ENCODE results near the gene GGPS1. TPM values are rescaled to one million over a fixed set of nuclear protein-coding genes. Genes with fewer than 3 reads are reported as not detected.
"Not testable (repeated sequence)": the region's sequence is repeated elsewhere in the genome, so short reads cannot be mapped to it uniquely, and the experiment has no call there.

GGPS1 gene
- total and polyA plus RNA-seq, 3 experiments from 2014 or later: 26.3 to 63.0 (median 29.0) TPM

GRCh38 chr1:235309206-235309605 lies 19.2 kb upstream of the GGPS1 start:
- CTCF ChIA-PET: not testable (repeated sequence)

GRCh38 chr1:235313262-235313661 lies 15.1 kb upstream of the GGPS1 start:
- POLR2A ChIA-PET: interaction anchor here (1.3 kb wide), 2 partner anchors 11 to 20 kb away, joined by 3 read pairs; no protein-coding TSS in a partner anchor
- H3K27ac ChIP-seq (ENCODE audit: low read depth, low read length): no peak overlapping the region

More at GRCh38 chr1:235309206-235309605, 19.2 kb upstream of the GGPS1 start:
- DNase-seq; H3K27ac Mint-ChIP-seq; H3K27me3 ChIP-seq (ENCODE audit: insufficient read depth, low read length, poor library complexity, severe bottlenecking); H3K36me3 ChIP-seq (ENCODE audit: insufficient read depth, low read length); H3K27me3 Mint-ChIP-seq; H3K27ac ChIP-seq (ENCODE audit: low read depth, low read length); POLR2A ChIA-PET; H3K4me3 ChIP-seq (ENCODE audit: low read length); H3K9me3 Mint-ChIP-seq; H3K9me3 ChIP-seq (ENCODE audit: low read length); H3K4me3 Mint-ChIP-seq: not testable (repeated sequence)
- H3K4me1 ChIP-seq (ENCODE audit: insufficient read depth, low read length): peaks cover 59% of the 10 kb centered on the region
- Mint-ChIP-seq H3K4me1 (peaks cover 61 to 78% (median 77%) of the 10 kb centered on the region in 3 donors), H3K36me3 (peaks cover 0 to 19% (median 0%) of the 10 kb centered on the region in 3 donors)

GRCh38 chr1:235313931-235314678 lies 14.3 kb upstream of the GGPS1 start:
- H3K4me3 Mint-ChIP-seq: peak overlapping the region in 6 of 7 donors; percentile 25 to 71 (median 48)
- POLR2A ChIA-PET: interaction anchor here (1.3 kb wide), 1 partner anchor 21 kb away, joined by 3 read pairs; no protein-coding TSS in a partner anchor
- peaks cover 0 to 34% (median 9%) of the 10 kb centered on the region in 3 donors for H3K36me3 Mint-ChIP-seq
- CTCF ChIA-PET: no interaction called here
- no peak overlapping the region for H3K27ac ChIP-seq (ENCODE audit: low read depth, low read length)
- H3K9me3 Mint-ChIP-seq: no peaks in the 10 kb centered on the region
- H3K4me1 Mint-ChIP-seq: peaks cover 61 to 81% (median 78%) of the 10 kb centered on the region in 3 donors
- H3K27me3 Mint-ChIP-seq: no peaks in the 10 kb centered on the region
- peak overlapping the region in 6 of 8 donors; percentile 28 to 73 (median 54) for H3K27ac Mint-ChIP-seq
- H3K4me3 ChIP-seq (ENCODE audit: low read length): no peak overlapping the region
- H3K9me3 ChIP-seq (ENCODE audit: low read length): no peaks in the 10 kb centered on the region
- H3K27me3 ChIP-seq (ENCODE audit: insufficient read depth, low read length, poor library complexity, severe bottlenecking): no peaks in the 10 kb centered on the region
- H3K4me1 ChIP-seq (ENCODE audit: insufficient read depth, low read length): peaks cover 65% of the 10 kb centered on the region
- no peaks in the 10 kb centered on the region for H3K36me3 ChIP-seq (ENCODE audit: insufficient read depth, low read length)
- no peak for DNase-seq

More at GRCh38 chr1:235313262-235313661, 15.1 kb upstream of the GGPS1 start:
- Histone ChIP-seq H3K27me3 (ENCODE audit: insufficient read depth, low read length, poor library complexity, severe bottlenecking) (no peaks in the 10 kb centered on the region), H3K4me1 (ENCODE audit: insufficient read depth, low read length) (peaks cover 57% of the 10 kb centered on the region), H3K4me3 (ENCODE audit: low read length) (no peak overlapping the region), H3K36me3 (ENCODE audit: insufficient read depth, low read length) (no peaks in the 10 kb centered on the region), H3K9me3 (ENCODE audit: low read length) (no peaks in the 10 kb centered on the region)
- Mint-ChIP-seq H3K36me3 (peaks cover 0 to 26% (median under 1%) of the 10 kb centered on the region in 3 donors), H3K4me1 (peaks cover 53 to 73% (median 70%) of the 10 kb centered on the region in 3 donors), H3K9me3 (no peaks in the 10 kb centered on the region), H3K27me3 (no peaks in the 10 kb centered on the region), H3K4me3 (peak overlapping the region; percentile 14 to 71 (median 46)), H3K27ac (peak overlapping the region; percentile 4 to 77 (median 32))
- DNase-seq: no peak
- CTCF ChIA-PET: no interaction called here

- ChIA-PET POLR2A (interaction anchor here (1.1 kb wide), 1 partner anchor 54 kb away, joined by 3 read pairs; no protein-coding TSS in a partner anchor), CTCF (no interaction called here)
- H3K27me3 Mint-ChIP-seq: no peaks in the 10 kb centered on the region
- peak overlapping the region in 6 of 7 donors; percentile 11 to 67 (median 24) for H3K4me3 Mint-ChIP-seq
- Histone ChIP-seq H3K27ac (ENCODE audit: low read depth, low read length) (no peak overlapping the region), H3K36me3 (ENCODE audit: insufficient read depth, low read length) (no peaks in the 10 kb centered on the region), H3K27me3 (ENCODE audit: insufficient read depth, low read length, poor library complexity, severe bottlenecking) (no peaks in the 10 kb centered on the region), H3K4me1 (ENCODE audit: insufficient read depth, low read length) (peaks cover 67% of the 10 kb centered on the region), H3K4me3 (ENCODE audit: low read length) (no peak overlapping the region), H3K9me3 (ENCODE audit: low read length) (no peaks in the 10 kb centered on the region)
- no peaks in the 10 kb centered on the region for H3K9me3 Mint-ChIP-seq
- DNase-seq: no peak
- peak overlapping the region in 4 of 8 donors; percentile 23 to 72 (median 32) for H3K27ac Mint-ChIP-seq
- peaks cover 68 to 87% (median 82%) of the 10 kb centered on the region in 3 donors for H3K4me1 Mint-ChIP-seq
- peaks cover under 1 to 39% (median 9%) of the 10 kb centered on the region in 3 donors for H3K36me3 Mint-ChIP-seq
These were observed 13.2 kb upstream of the GGPS1 start for GRCh38 chr1:235315173-235315572.

- Histone ChIP-seq H3K27ac (ENCODE audit: low read depth, low read length) (no peak overlapping the region), H3K36me3 (ENCODE audit: insufficient read depth, low read length) (no peaks in the 10 kb centered on the region), H3K27me3 (ENCODE audit: insufficient read depth, low read length, poor library complexity, severe bottlenecking) (no peaks in the 10 kb centered on the region), H3K4me1 (ENCODE audit: insufficient read depth, low read length) (peaks cover 67% of the 10 kb centered on the region), H3K9me3 (ENCODE audit: low read length) (no peaks in the 10 kb centered on the region), H3K4me3 (ENCODE audit: low read length) (no peak overlapping the region)
- CTCF ChIA-PET: no interaction called here
- H3K36me3 Mint-ChIP-seq: peaks cover 6 to 41% (median 13%) of the 10 kb centered on the region in 3 donors
- H3K27ac Mint-ChIP-seq: no peak overlapping the region
- DNase-seq: no peak
- H3K4me3 Mint-ChIP-seq: no peak overlapping the region
- POLR2A ChIA-PET: interaction anchor here (1.1 kb wide), 1 partner anchor 55 kb away, joined by 3 read pairs; no protein-coding TSS in a partner anchor
- no peaks in the 10 kb centered on the region for H3K27me3 Mint-ChIP-seq
- no peaks in the 10 kb centered on the region for H3K9me3 Mint-ChIP-seq
- peaks cover 70 to 87% (median 82%) of the 10 kb centered on the region in 3 donors for H3K4me1 Mint-ChIP-seq
These were observed 12.6 kb upstream of the GGPS1 start for GRCh38 chr1:235315735-235316134.

GRCh38 chr1:235317168-235317567 lies 11.2 kb upstream of the GGPS1 start:
- Histone ChIP-seq H3K9me3 (ENCODE audit: low read length) (no peaks in the 10 kb centered on the region), H3K4me1 (ENCODE audit: insufficient read depth, low read length) (peaks cover 78% of the 10 kb centered on the region), H3K36me3 (ENCODE audit: insufficient read depth, low read length) (no peaks in the 10 kb centered on the region), H3K27me3 (ENCODE audit: insufficient read depth, low read length, poor library complexity, severe bottlenecking) (no peaks in the 10 kb centered on the region), H3K4me3 (ENCODE audit: low read length) (no peak overlapping the region), H3K27ac (ENCODE audit: low read depth, low read length) (no peak overlapping the region)
- peak overlapping the region in 4 of 8 donors; percentile 14 to 72 (median 30) for H3K27ac Mint-ChIP-seq
- H3K4me3 Mint-ChIP-seq: peak overlapping the region in 4 of 7 donors; percentile 26 to 33 (median 28)
- H3K27me3 Mint-ChIP-seq: no peaks in the 10 kb centered on the region
- ChIA-PET POLR2A (no interaction called here), CTCF (interaction anchor here (1.3 to 1.4 kb wide), 2 partner anchors 13 to 42 kb away, joined by 3 read pairs; no protein-coding TSS in a partner anchor)
- no peaks in the 10 kb centered on the region for H3K9me3 Mint-ChIP-seq
- H3K36me3 Mint-ChIP-seq: peaks cover 6 to 45% (median 16%) of the 10 kb centered on the region in 3 donors
- peaks cover 76 to 87% (median 85%) of the 10 kb centered on the region in 3 donors for H3K4me1 Mint-ChIP-seq
- DNase-seq: no peak

GRCh38 chr1:235319255-235319654 lies 9.1 kb upstream of the GGPS1 start:
- H3K4me3 Mint-ChIP-seq: peak overlapping the region in 6 of 7 donors; percentile 6 to 65 (median 40)
- ChIA-PET CTCF (interaction anchor here (1.7 kb wide), 1 partner anchor 97 kb away, joined by 3 read pairs; no protein-coding TSS in a partner anchor), POLR2A (interaction anchor here (0.7 kb wide), 2 partner anchors 20 to 178 kb away, joined by 3 read pairs; no protein-coding TSS in a partner anchor)
- H3K27me3 Mint-ChIP-seq: no peaks in the 10 kb centered on the region
- H3K4me1 Mint-ChIP-seq: peaks cover 68 to 83% (median 81%) of the 10 kb centered on the region in 3 donors
- H3K27ac Mint-ChIP-seq: peak overlapping the region in 3 of 8 donors; percentile 52 to 69 (median 60)
- peaks cover 4% of the 10 kb centered on the region for H3K36me3 ChIP-seq (ENCODE audit: insufficient read depth, low read length)
- no peak overlapping the region for H3K27ac ChIP-seq (ENCODE audit: low read depth, low read length)
- no peak overlapping the region for H3K4me3 ChIP-seq (ENCODE audit: low read length)
- peaks cover 76% of the 10 kb centered on the region for H3K4me1 ChIP-seq (ENCODE audit: insufficient read depth, low read length)
- H3K36me3 Mint-ChIP-seq: peaks cover 6 to 53% (median 18%) of the 10 kb centered on the region in 3 donors
- no peaks in the 10 kb centered on the region for H3K9me3 ChIP-seq (ENCODE audit: low read length)
- no peaks in the 10 kb centered on the region for H3K27me3 ChIP-seq (ENCODE audit: insufficient read depth, low read length, poor library complexity, severe bottlenecking)
- DNase-seq: no peak
- no peaks in the 10 kb centered on the region for H3K9me3 Mint-ChIP-seq
